ENCODE results near the gene LNP1. TPM values are rescaled to one million over a fixed set of nuclear protein-coding genes. Genes with fewer than 3 reads are reported as not detected.
"Not testable (repeated sequence)": the region's sequence is repeated elsewhere in the genome, so short reads cannot be mapped to it uniquely, and the experiment has no call there.

Gene LNP1
- total RNA-seq, 1 experiment from 2014 or later = 3.1 TPM

DNA sequence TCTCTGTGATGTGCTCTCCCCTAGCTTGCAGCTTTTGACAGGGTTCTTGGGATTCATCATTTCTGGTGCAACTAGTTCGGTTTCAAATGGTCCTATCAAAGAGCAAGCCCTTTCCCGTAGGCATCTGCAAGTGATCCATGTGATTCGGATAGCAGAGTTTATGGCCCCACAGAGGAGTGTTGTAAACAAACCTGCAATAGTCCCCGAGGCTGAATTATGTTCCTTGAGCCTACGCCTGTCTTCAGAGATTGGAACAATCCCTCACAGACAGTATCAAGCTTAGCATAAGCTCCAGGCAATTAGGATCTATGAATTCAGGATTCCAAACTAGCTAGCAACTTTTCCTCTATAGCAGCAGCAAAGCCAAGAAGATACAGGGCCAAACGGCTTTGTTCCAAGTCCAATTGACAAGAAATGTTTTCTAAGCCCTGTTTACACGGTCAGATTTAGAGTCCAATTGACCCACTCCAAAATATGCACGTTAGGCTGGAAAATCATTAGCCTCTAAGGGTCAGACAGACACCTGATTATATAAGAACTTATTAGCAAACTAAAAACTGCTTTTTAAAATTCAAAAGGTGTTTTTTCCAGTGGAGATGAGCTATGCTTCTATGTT, 24.8 kb downstream of the LNP1 start:
- no peak for DNase-seq (ENCODE audit: extremely low read depth, low read depth)

GRCh38 chr3:100427699-100428098, 26.4 kb downstream of the LNP1 start:
- DNase-seq (ENCODE audit: extremely low read depth, low read depth) = no peak

DNA sequence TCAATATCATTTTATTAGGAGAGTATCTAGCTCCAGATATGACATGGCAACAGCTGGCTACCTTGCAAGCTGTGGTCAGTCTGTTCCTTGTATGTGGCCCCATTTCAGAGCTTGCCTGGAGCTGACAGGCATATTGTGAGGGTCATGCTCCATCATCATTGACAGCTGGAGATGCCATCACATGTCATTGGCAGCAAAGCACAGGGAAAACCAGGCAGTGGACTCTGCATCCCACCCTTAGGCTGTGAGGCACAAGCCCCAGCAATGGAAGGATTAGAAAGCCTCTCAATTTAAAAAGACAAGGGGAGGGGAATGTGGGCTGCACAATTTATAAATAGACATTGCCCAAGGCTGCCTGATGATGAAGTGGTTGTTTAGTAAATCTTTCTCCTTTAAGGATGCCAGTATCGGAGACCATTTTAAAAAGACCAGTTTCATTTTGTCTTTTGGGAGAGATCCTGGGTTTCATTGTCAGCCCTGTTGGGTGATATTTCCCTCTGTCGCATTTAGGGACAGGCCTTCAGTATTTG, 27.9 kb downstream of the LNP1 start:
- no peak for DNase-seq (ENCODE audit: extremely low read depth, low read depth)

DNA sequence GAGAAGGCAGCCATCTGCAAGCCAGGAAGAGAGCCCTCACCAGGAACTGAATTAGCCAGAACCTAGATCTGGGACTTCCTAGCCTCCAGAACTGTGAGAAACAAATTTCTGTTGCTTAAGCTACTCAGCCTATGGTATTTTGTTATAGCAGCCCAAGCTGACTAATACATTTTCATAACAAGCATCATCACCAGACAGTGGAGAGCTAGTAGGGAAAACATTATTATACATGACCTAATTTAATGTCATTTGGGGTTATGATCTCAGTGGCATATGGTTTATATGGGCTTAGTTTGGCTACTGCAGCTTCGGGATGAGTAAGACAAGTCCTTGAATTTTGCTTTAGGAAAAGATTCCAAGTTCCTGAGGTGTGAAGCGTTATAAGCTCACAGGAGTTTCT, 35.6 kb downstream of the LNP1 start:
- no peak for DNase-seq (ENCODE audit: extremely low read depth, low read depth)

DNA sequence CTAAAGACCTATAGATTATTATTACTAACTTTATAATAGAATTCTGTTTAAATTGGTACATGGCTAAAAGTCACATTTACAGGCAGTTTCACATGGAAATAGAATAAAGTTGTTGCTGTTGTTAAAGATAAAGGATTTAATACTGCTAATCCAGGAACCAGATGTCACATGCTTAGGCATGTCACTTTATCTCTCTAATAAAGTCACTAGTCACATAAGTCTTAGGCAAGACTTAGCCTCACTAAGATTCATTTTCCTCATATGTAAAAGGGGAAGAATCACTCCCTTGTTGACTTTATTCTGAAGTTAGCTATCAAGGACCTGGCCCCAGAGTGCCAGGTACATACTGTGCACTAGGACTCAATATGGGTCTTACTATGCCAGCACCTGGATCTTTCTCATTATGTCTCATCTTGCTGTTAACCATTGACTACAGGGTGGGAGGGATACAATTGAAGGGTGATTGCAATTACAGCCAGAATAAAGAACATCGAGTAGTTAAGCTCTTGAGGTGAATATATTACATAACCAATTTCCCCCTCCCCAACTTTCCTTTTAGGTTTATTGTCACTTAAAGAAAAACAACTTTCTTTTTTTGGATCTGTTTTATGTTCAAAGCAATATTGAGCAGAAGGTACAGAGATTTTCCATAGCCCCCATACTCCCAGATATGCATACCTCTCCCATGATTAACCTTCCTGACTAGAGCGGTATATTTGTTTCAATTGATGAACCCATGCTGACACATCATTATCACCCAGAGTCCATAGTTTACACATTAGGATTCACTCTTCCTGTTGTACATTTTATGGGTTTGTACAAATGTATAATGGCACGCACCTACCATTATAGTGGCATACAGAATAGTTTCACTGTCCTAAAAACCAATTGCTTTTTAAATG, 36.6 kb downstream of the LNP1 start:
- DNase-seq (ENCODE audit: extremely low read depth, low read depth) = no peak

- no peak for DNase-seq (ENCODE audit: extremely low read depth, low read depth)
Measured at GRCh38 chr3:100438623-100438974, 37.3 kb downstream of the LNP1 start.

- DNase-seq (ENCODE audit: extremely low read depth, low read depth) = no peak
Measured at GRCh38 chr3:100440895-100441294, 39.6 kb downstream of the LNP1 start.

- no peak for DNase-seq (ENCODE audit: extremely low read depth, low read depth)
Measured at GRCh38 chr3:100443690-100444089, 42.4 kb downstream of the LNP1 start.

GRCh38 chr3:100447067-100447466, 45.7 kb downstream of the LNP1 start:
- not testable (repeated sequence) for DNase-seq (ENCODE audit: extremely low read depth, low read depth)

DNA sequence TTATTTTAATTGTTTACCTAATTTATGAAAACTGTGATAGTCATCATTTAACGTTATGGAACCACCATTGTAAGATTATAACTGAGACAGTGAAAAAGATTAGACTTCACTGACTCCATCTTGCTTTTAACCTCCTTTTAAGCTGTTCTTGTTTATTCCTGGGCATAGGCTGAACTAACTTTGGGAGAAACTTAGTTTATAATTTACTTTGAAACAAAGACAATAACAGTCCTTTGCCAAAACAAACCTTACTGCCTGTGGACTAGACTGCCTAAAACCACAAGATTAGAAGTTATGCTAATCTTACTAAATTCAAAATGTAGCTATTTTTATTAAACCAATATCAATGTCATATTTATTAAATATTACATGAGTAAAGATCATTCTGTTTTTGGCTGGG, 46.7 kb downstream of the LNP1 start:
- no peak for DNase-seq (ENCODE audit: extremely low read depth, low read depth)

- DNase-seq (ENCODE audit: extremely low read depth, low read depth) = no peak
Measured at GRCh38 chr3:100449214-100449613, 47.9 kb downstream of the LNP1 start.

DNA sequence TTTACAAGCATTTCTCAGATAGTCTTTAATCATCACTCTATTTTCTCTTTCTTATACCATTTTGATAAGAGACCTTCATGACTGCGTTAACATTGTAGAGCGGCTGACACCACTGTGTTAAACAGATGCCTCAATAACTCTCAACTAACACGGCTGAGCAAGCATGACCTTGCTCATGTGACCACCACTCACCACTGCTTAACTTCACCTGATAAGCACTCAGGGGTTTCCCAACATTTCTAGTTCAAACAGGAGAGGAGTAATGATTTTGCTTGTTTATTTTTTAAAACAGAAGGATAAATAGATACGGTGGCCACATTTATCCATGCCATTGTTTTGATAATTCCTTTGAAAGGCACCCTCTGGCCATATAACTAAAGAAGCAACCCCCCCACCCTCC, 53.3 kb downstream of the LNP1 start:
- no peak for DNase-seq (ENCODE audit: extremely low read depth, low read depth)

DNA sequence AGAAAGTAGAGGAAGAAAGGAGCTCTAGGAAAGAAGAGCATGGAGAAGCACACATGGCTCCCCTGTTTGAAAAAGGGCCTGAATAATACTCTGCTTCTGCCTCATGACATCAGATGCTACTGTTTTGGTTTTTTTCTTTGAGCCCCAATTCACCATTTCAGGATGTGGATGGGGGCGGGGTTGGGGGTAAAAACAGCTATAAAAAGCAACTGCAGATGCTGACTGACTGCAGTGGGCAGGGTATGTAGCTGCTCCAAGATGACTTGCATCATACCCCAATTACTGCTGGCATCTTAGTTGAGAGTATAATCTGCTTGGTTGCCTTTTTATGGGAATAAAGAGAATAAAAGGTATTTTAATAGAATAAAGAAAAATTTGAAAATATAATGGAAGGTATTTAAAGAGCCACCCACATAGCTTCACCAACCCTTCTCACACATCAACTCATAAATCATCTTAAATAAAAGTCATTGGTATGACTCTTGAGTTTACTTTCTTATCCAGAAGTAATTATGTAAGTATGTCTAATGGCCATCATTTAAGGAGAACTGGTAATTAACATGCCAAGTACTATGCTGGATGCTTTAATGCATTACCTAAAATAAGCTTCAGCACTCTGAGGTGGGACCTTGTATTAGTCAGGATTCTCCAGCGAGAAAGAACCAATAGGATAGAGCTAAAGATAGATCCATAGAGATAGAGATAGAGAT, 54.7 kb downstream of the LNP1 start:
- no peak for DNase-seq (ENCODE audit: extremely low read depth, low read depth)

DNA sequence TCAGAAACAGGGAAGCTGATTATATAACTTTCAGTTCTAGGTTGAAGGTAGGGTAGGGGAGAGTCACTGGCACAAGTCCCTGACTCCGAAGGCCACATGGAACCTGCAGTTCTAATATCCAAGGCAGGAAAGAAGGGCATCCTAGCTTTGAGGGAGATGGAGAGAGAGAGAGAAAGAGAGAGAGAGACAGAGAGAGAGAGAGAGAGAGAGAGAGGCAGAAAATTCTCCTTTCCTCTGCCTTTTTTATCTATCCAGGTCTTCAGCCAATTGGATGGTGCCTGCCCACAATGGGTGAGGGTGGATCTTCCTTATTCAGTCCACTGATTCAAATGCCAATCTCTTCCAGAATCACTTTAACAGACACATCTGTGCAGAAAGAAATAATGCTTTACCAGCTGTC, 55.4 kb downstream of the LNP1 start:
- no peak for DNase-seq (ENCODE audit: extremely low read depth, low read depth)

- no peak for DNase-seq (ENCODE audit: extremely low read depth, low read depth)
Measured at GRCh38 chr3:100457811-100458210, 56.5 kb downstream of the LNP1 start.

DNA sequence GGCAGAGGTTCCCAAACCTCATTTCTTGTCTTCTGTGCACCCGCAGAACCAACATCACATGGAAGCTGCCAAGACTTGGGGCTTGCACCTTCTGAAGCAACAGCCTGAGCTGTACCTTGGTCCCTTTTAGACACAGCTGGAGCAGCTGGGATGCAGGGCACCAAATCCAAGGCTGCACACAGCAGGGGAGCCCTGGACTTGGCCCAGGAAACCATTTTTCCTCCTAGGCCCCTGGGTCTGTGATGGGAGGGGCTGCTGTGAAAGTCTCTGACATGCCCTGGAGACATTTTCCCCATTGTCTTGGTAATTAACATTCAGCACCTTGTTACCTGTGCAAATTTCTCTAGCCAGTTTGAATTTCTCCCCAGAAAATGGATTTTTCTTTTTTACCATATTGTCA, 57.5 kb downstream of the LNP1 start:
- no peak for DNase-seq (ENCODE audit: extremely low read depth, low read depth)

- DNase-seq (ENCODE audit: extremely low read depth, low read depth) = peak; percentile 51
Measured at GRCh38 chr3:100463002-100463401, 61.7 kb downstream of the LNP1 start.

GRCh38 chr3:100463646-100464155, 62.4 kb downstream of the LNP1 start:
- no peak for DNase-seq (ENCODE audit: extremely low read depth, low read depth)

GRCh38 chr3:100465892-100466777, 64.8 kb downstream of the LNP1 start:
- DNase-seq (ENCODE audit: extremely low read depth, low read depth) = no peak

DNA sequence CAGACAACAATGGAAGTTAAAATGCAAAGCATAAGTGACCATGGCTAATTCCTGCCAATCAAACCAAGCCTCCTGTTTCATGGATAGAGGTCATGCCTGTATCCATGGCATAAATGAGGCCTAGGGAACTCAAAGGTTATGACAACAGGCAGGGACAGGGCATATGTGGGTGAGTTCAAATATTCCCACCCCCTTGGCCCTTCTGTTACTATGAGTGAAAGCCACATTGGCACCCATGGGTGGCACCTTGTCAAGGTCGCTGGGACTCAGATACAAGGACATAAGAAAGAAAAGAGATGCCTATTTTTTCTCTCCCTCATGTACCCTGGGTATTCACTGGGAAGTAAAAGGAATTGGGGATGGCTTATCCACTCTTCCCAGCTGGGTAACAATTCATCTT, 65.8 kb downstream of the LNP1 start:
- no peak for DNase-seq (ENCODE audit: extremely low read depth, low read depth)
